Astrocyte (in vitro differentiated cells and primary cell): ENCODE data around the gene SH3TC2. TPM values are rescaled to one million over a fixed set of nuclear protein-coding genes. Genes with fewer than 3 reads are reported as not detected.

Experiments
- DNase-seq: peaks from one replicate; pipeline ENCODE4 v3.0.0-alpha.2; 2010; ENCODE audit warnings: low read depth
- FAIRE-seq: peaks from 2 replicates; lab custom pipeline; 2011; peaks lifted over from hg19 to GRCh38; lab: Jason Lieb, UNC
- H2AFZ ChIP-seq: 2 replicates; pipeline ENCODE4 v1.6.0; 2012; ENCODE audit warnings: low read depth, low read length, inconsistent platforms
- H3K27ac ChIP-seq: 2 replicates; pipeline ENCODE4 v1.5.1; 2011; ENCODE audit warnings: low read depth, low read length, inconsistent platforms
- H3K27me3 ChIP-seq: 2 replicates; pipeline ENCODE4 v1.6.0; 2011; ENCODE audit warnings: low read length, inconsistent platforms; ENCODE audit not compliant: insufficient read depth
- H3K36me3 ChIP-seq: 2 replicates; pipeline ENCODE4 v1.5.1; 2011; ENCODE audit warnings: low read length, inconsistent platforms; ENCODE audit not compliant: insufficient read depth
- H3K4me1 ChIP-seq: 2 replicates; pipeline ENCODE4 v1.5.1; 2011; ENCODE audit warnings: low read length, inconsistent platforms; ENCODE audit not compliant: insufficient read depth
- H3K4me2 ChIP-seq: 2 replicates; pipeline ENCODE4 v1.6.0; 2012; ENCODE audit warnings: low read length, inconsistent platforms
- H3K4me3 ChIP-seq: 2 replicates; pipeline ENCODE4 v1.5.1; 2011; ENCODE audit warnings: low read depth, mild to moderate bottlenecking, low read length, inconsistent platforms; ENCODE audit not compliant: insufficient read depth
- H3K79me2 ChIP-seq: 2 replicates; pipeline ENCODE4 v1.6.0; 2012; ENCODE audit warnings: mild to moderate bottlenecking, low read length, inconsistent platforms; ENCODE audit not compliant: insufficient read depth
- H3K9ac ChIP-seq: 2 replicates; pipeline ENCODE4 v1.6.0; 2012; ENCODE audit warnings: mild to moderate bottlenecking, low read length, inconsistent platforms
- H3K9me3 ChIP-seq: 2 replicates; pipeline ENCODE4 v1.5.1; 2012; ENCODE audit warnings: low read depth, mild to moderate bottlenecking, low read length, inconsistent platforms; ENCODE audit not compliant: insufficient read depth
- H4K20me1 ChIP-seq: 2 replicates; pipeline ENCODE4 v1.6.0; 2012; ENCODE audit warnings: low read length, inconsistent platforms; ENCODE audit not compliant: insufficient read depth
- H3K27ac Mint-ChIP-seq: one replicate; pipeline ENCODE4 v1.8.0; 2021; ENCODE audit warnings: mild to moderate bottlenecking, mixed read lengths; ENCODE audit not compliant: unreplicated experiment
- H3K27me3 Mint-ChIP-seq: one replicate; pipeline ENCODE4 v1.8.0; 2021; ENCODE audit warnings: low read depth, mixed read lengths; ENCODE audit not compliant: unreplicated experiment
- H3K36me3 Mint-ChIP-seq: one replicate; pipeline ENCODE4 v1.8.0; 2021; ENCODE audit warnings: low read depth, mixed read lengths; ENCODE audit not compliant: unreplicated experiment
- H3K4me1 Mint-ChIP-seq: one replicate; pipeline ENCODE4 v1.8.0; 2021; ENCODE audit warnings: low read depth, mixed read lengths; ENCODE audit not compliant: unreplicated experiment
- H3K4me3 Mint-ChIP-seq: one replicate; pipeline ENCODE4 v1.8.0; 2021; ENCODE audit warnings: mild to moderate bottlenecking, moderate library complexity, mixed read lengths; ENCODE audit not compliant: unreplicated experiment
- H3K9me3 Mint-ChIP-seq: one replicate; pipeline ENCODE4 v1.8.0; 2021; ENCODE audit warnings: mild to moderate bottlenecking, mixed read lengths; ENCODE audit not compliant: unreplicated experiment
- EZH2 ChIP-seq: IDR thresholded peaks from 2 replicates; pipeline ENCODE4 v1.6.1; 2012; ENCODE audit warnings: mild to moderate bottlenecking, low read length, inconsistent platforms; ENCODE audit not compliant: insufficient read depth
- total RNA-seq: library from RNA; stranded (reverse); gene quantifications from 2 replicates; pipeline ENCODE4 v1.2.1, GENCODE V29; 2021
- TF ChIP-seq, protein P1 (sequence below): IDR thresholded peaks from 2 replicates; pipeline ENCODE4 v1.5.1; 2011; ENCODE audit warnings: low read depth, mild to moderate bottlenecking, inconsistent platforms, low read length, moderate library complexity; ENCODE audit not compliant: insufficient read depth

Gene SH3TC2
- total RNA-seq, 1 donor from 2014 or later: 2.6 TPM

GRCh38 chr5:149024943-149025342, 37.9 kb downstream of the SH3TC2 start:
- Mint-ChIP-seq H3K27me3 (peaks cover 17% of the 10 kb centered on the region), H3K4me3 (no peak overlapping the region), H3K4me1 (peaks cover 2% of the 10 kb centered on the region), H3K27ac (no peak overlapping the region), H3K9me3 (peaks cover 6% of the 10 kb centered on the region), H3K36me3 (peaks cover 4% of the 10 kb centered on the region)
- no peak overlapping the region for H3K9ac ChIP-seq
- no peak overlapping the region for H3K4me3 ChIP-seq
- H3K27ac ChIP-seq: no peak overlapping the region
- no peaks in the 10 kb centered on the region for H3K79me2 ChIP-seq
- FAIRE-seq (no peak), DNase-seq (no peak)
- H3K4me2 ChIP-seq: no peak overlapping the region
- no peaks in the 10 kb centered on the region for H3K27me3 ChIP-seq
- H4K20me1 ChIP-seq: no peaks in the 10 kb centered on the region
- no peaks in the 10 kb centered on the region for H3K9me3 ChIP-seq
- H3K4me1 ChIP-seq: no peaks in the 10 kb centered on the region
- H3K36me3 ChIP-seq: no peaks in the 10 kb centered on the region
- TF ChIP-seq EZH2: no peak
- TF ChIP-seq, protein P1, sequence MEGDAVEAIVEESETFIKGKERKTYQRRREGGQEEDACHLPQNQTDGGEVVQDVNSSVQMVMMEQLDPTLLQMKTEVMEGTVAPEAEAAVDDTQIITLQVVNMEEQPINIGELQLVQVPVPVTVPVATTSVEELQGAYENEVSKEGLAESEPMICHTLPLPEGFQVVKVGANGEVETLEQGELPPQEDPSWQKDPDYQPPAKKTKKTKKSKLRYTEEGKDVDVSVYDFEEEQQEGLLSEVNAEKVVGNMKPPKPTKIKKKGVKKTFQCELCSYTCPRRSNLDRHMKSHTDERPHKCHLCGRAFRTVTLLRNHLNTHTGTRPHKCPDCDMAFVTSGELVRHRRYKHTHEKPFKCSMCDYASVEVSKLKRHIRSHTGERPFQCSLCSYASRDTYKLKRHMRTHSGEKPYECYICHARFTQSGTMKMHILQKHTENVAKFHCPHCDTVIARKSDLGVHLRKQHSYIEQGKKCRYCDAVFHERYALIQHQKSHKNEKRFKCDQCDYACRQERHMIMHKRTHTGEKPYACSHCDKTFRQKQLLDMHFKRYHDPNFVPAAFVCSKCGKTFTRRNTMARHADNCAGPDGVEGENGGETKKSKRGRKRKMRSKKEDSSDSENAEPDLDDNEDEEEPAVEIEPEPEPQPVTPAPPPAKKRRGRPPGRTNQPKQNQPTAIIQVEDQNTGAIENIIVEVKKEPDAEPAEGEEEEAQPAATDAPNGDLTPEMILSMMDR: no peak
- H2AFZ ChIP-seq: no peak overlapping the region

DNA sequence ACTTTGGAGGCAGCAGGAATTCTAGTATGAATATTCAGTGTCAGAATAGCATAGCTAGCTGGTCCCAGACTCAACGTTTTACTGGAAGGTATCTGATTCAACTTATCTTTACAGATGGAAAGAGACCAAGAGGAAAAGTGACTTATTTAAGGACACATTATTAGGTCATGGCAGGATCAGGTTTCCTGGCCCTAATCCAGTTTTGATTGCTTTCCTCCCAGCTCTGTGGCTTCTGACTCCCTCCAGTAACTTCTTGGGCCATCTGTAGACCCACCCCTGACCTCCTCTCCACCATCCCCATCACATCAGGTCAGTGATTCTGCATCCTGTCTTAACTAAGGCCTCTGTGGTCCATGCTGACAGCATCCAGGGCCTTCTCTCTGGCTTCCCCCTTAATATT, 38.4 kb downstream of the SH3TC2 start:
- peaks cover 14% of the 10 kb centered on the region for H3K27me3 Mint-ChIP-seq
- H3K27ac Mint-ChIP-seq: no peak overlapping the region
- no peaks in the 10 kb centered on the region for H3K9me3 ChIP-seq
- H3K4me1 ChIP-seq: no peaks in the 10 kb centered on the region
- no peak for DNase-seq
- H3K79me2 ChIP-seq: no peaks in the 10 kb centered on the region
- H3K9me3 Mint-ChIP-seq: peaks cover 6% of the 10 kb centered on the region
- H3K4me2 ChIP-seq: no peak overlapping the region
- H3K27me3 ChIP-seq: no peaks in the 10 kb centered on the region
- H2AFZ ChIP-seq: no peak overlapping the region
- no peak for FAIRE-seq
- H3K4me3 Mint-ChIP-seq: no peak overlapping the region
- no peaks in the 10 kb centered on the region for H3K36me3 ChIP-seq
- no peaks in the 10 kb centered on the region for H4K20me1 ChIP-seq
- peaks cover 4% of the 10 kb centered on the region for H3K36me3 Mint-ChIP-seq
- no peak overlapping the region for H3K4me3 ChIP-seq
- H3K27ac ChIP-seq: no peak overlapping the region
- TF ChIP-seq EZH2: no peak
- peaks cover 6% of the 10 kb centered on the region for H3K4me1 Mint-ChIP-seq
- H3K9ac ChIP-seq: no peak overlapping the region

GRCh38 chr5:149022200-149022599, 40.7 kb downstream of the SH3TC2 start:
- H3K36me3 Mint-ChIP-seq: no peaks in the 10 kb centered on the region
- Histone ChIP-seq H3K9me3 (no peaks in the 10 kb centered on the region), H3K79me2 (no peaks in the 10 kb centered on the region), H2AFZ (no peak overlapping the region), H3K4me2 (no peak overlapping the region), H3K36me3 (no peaks in the 10 kb centered on the region), H3K4me1 (no peaks in the 10 kb centered on the region), H4K20me1 (no peaks in the 10 kb centered on the region), H3K27ac (no peak overlapping the region), H3K4me3 (no peak overlapping the region), H3K27me3 (no peaks in the 10 kb centered on the region), H3K9ac (no peak overlapping the region)
- DNase-seq (no peak), FAIRE-seq (peak; percentile 54)
- H3K27ac Mint-ChIP-seq: no peak overlapping the region
- no peak for TF ChIP-seq EZH2
- TF ChIP-seq, protein P1: no peak
- H3K4me1 Mint-ChIP-seq: peaks cover 14% of the 10 kb centered on the region
- H3K27me3 Mint-ChIP-seq: peaks cover 10% of the 10 kb centered on the region
- H3K4me3 Mint-ChIP-seq: no peak overlapping the region
- peaks cover 4% of the 10 kb centered on the region for H3K9me3 Mint-ChIP-seq
